PC-3 (cell line): ENCODE data around the gene SRXN1.

Experiments
- CTCF ChIP-seq: fragments of 300-600 bp; sonication (generic); conservative IDR thresholded peaks from 2 replicates; pipeline ENCODE4 v1.5.1; 2017; ENCODE audit warnings: antibody characterized with exemption, low read depth, mild to moderate bottlenecking, low read length
- EZH2 ChIP-seq: fragments of 300-600 bp; sonication (generic); IDR thresholded peaks from one replicate; pipeline ENCODE4 v1.6.1; 2017; ENCODE audit warnings: antibody characterized with exemption, mild to moderate bottlenecking, low read length; ENCODE audit not compliant: unreplicated experiment

GRCh38 chr20:682123-682522 lies 29.1 kb upstream of the SRXN1 start:
- TF ChIP-seq CTCF: no peak
- TF ChIP-seq EZH2: no peak
